SK-N-SH (cell line): ENCODE results near the gene CHD9.

Experiments used
- CTCF ChIP-seq: fragments of 200-600 bp; sonication (generic); IDR thresholded peaks from 2 replicates; pipeline ENCODE4 v1.6.1; 2017; ENCODE audit warnings: antibody characterized with exemption, mild to moderate bottlenecking, moderate library complexity
- EZH2phosphoT487 ChIP-seq: fragments of 200-600 bp; sonication (generic); IDR thresholded peaks from 2 replicates; pipeline ENCODE4 v1.6.1; 2017; ENCODE audit warnings: low read depth, mixed run types, mild to moderate bottlenecking, antibody characterized with exemption, moderate library complexity, borderline replicate concordance
- GABPA ChIP-seq: IDR thresholded peaks from 2 replicates; pipeline ENCODE4 v1.4.0; 2012; ENCODE audit warnings: low read depth, mild to moderate bottlenecking
- MAX ChIP-seq: IDR thresholded peaks from 2 replicates; pipeline ENCODE4 v1.4.0; 2012; ENCODE audit warnings: low read depth
- NFIC ChIP-seq: IDR thresholded peaks from 2 replicates; pipeline ENCODE4 v1.4.0; 2012; ENCODE audit warnings: borderline replicate concordance
- SMC3 ChIP-seq: IDR thresholded peaks from 2 replicates; pipeline ENCODE4 v1.6.1; 2012; ENCODE audit warnings: low read depth, low read length, improper control_type of control experiment
- ZBTB33 ChIP-seq: IDR thresholded peaks from 2 replicates; pipeline ENCODE4 v1.4.0; 2012; ENCODE audit warnings: low read depth, borderline replicate concordance

- TF ChIP-seq SMC3: no peak
- TF ChIP-seq GABPA: no peak
- no peak for TF ChIP-seq ZBTB33
- peak; percentile 28; the same call in 1 of the 2 replicates for TF ChIP-seq CTCF
- TF ChIP-seq MAX: no peak
- TF ChIP-seq NFIC: no peak
- no peak for TF ChIP-seq EZH2phosphoT487
These were observed 165.8 kb downstream of the CHD9 start for GRCh38 chr16:53220585-53220984.
